ENCODE results near the gene OR4M1.
"Not testable (repeated sequence)": the region's sequence is repeated elsewhere in the genome, so short reads cannot be mapped to it uniquely, and the experiment has no call there.

Gene OR4M1, protein sequence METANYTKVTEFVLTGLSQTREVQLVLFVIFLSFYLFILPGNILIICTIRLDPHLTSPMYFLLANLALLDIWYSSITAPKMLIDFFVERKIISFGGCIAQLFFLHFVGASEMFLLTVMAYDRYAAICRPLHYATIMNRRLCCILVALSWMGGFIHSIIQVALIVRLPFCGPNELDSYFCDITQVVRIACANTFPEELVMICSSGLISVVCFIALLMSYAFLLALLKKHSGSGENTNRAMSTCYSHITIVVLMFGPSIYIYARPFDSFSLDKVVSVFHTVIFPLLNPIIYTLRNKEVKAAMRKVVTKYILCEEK

DNA sequence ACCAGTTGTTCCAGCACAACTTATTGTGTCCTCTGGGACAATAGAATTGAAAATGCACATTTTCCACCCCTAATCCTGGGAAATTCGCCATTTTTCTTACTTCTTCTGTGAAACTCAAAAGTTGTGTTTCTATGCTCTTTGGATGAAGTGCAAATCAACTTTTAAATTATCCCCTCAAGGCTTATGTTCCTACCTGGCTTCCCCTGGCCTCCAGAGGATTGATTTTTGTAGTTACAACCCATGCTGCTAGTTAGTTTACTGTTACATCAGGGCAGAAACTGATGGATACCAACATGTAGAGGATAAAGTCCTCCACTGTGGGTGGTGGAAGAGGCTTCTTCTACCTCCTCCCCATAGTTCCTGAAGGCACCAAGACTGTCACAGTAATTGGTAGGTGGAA, at the start of gene OR4M1:
TSS of gene OR4M1 (plus strand) at position 301 of the 400 bp plus-strand sequence. CDS start 6,819 bp downstream, outside the sequence.
- not testable (repeated sequence) for H3K27me3 Mint-ChIP-seq; H3K9me3 Mint-ChIP-seq; ATAC-seq; H3K36me3 Mint-ChIP-seq (ENCODE audit: low read depth); H3K4me1 Mint-ChIP-seq; DNase-seq; H3K27ac Mint-ChIP-seq; H3K4me3 Mint-ChIP-seq

DNA sequence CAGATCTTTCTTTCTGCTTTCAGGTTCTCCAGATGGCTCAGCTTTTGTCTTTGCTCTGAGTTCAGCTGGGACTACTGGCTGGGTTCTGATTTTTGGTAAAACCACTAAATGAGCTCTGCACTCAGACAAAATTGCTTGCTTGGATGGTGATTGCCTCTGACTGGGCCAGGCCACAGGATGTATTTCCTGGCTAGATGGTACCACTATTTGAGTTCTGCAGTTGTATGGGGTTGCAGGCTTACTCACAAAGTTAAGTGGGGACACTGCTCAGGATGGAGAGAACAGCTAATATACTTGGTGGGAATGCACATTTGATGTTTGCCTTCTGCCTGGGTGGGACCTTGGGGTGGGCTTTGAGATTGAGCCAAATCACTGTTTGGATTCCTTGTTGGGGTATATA, 43.9 kb upstream of the OR4M1 start:
- no peaks in the 10 kb centered on the region for H3K4me1 Mint-ChIP-seq
- peaks cover 9% of the 10 kb centered on the region for H3K9me3 Mint-ChIP-seq
- H3K27ac Mint-ChIP-seq: no peak overlapping the region
- ATAC-seq (no peak), DNase-seq (no peak)
- no peaks in the 10 kb centered on the region for H3K27me3 Mint-ChIP-seq
- no peak overlapping the region for H3K4me3 Mint-ChIP-seq
- no peaks in the 10 kb centered on the region for H3K36me3 Mint-ChIP-seq (ENCODE audit: low read depth)

DNA sequence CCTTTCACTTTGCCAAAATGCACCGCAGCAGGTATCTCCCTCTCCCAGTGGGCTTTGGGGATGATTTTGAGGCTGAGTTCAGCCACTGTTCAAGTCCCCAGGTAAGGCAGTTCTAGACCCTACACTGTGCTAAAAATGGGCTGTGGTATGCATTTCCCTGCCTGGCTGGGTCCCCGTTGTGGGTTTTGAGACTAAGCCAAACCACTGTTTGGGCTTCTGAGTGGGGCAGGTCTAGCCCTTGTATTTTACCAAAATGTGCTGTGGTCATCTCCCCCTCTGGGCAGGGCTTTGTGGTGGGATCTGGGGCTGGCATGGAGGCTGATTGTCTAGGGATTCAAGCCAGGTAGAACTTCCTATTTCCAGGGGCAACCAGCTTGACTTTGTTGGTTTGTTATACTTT, 43.5 kb upstream of the OR4M1 start:
- Mint-ChIP-seq H3K4me1 (no peaks in the 10 kb centered on the region), H3K27me3 (no peaks in the 10 kb centered on the region), H3K4me3 (no peak overlapping the region), H3K36me3 (ENCODE audit: low read depth) (no peaks in the 10 kb centered on the region), H3K27ac (no peak overlapping the region), H3K9me3 (peaks cover 9% of the 10 kb centered on the region)
- ATAC-seq (no peak), DNase-seq (no peak)

DNA sequence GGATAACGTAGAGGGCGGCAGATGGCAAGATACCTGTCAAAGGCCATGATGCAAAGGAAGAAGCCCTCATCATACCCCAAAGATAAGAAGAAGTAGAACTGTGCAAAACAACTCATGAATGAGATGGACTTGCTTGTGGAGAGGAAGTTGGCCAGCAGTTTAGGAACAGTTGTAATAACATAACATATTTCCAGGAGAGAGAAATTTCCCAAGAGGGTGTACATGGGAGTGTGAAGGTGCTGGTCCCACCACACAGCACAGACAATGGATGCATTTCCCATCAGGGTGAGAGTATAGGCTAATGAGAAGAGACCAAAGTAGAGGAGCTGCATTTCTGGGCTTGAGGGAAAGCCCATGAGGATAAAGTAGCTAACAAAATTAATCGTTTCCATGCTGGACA, 39.4 kb upstream of the OR4M1 start:
- not testable (repeated sequence) for DNase-seq; H3K27me3 Mint-ChIP-seq; H3K27ac Mint-ChIP-seq; H3K4me3 Mint-ChIP-seq; H3K4me1 Mint-ChIP-seq; H3K36me3 Mint-ChIP-seq (ENCODE audit: low read depth); ATAC-seq
- peaks cover 14% of the 10 kb centered on the region for H3K9me3 Mint-ChIP-seq

DNA sequence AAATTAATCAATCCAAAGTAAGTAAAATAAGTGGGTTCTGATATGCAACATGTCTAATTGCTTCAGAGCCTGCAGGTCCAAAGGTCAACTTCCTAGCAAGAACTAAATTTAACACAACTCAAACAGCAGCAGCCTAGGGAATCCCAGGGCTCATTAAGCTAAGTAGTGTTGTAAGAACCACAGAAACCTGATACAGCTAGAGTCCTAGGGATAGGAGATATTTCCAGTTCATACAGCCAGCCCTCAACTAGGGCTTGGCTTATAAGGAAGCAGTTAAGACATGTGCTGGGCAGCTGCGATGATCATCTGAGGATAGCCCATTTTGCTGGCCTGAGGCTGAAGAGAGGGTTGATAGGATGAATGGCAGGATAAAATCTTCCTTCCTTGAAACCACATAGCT, 30.0 kb upstream of the OR4M1 start, which contains the start of gene OR4Q3:
TSS of gene OR4Q3 (plus strand) at position 316 of the 400 bp plus-strand sequence.
- H3K36me3 Mint-ChIP-seq (ENCODE audit: low read depth): no peaks in the 10 kb centered on the region
- peaks cover 12% of the 10 kb centered on the region for H3K9me3 Mint-ChIP-seq
- no peak for DNase-seq
- ATAC-seq: no peak
- H3K4me3 Mint-ChIP-seq: no peak within 1 kb of the TSS
- H3K4me1 Mint-ChIP-seq: no peaks in the 10 kb centered on the region
- peaks cover 5% of the 10 kb centered on the region for H3K27me3 Mint-ChIP-seq
- no peak within 1 kb of the TSS for H3K27ac Mint-ChIP-seq

- not testable (repeated sequence) for ATAC-seq; DNase-seq; H3K36me3 Mint-ChIP-seq (ENCODE audit: low read depth); H3K4me1 Mint-ChIP-seq; H3K27me3 Mint-ChIP-seq; H3K9me3 Mint-ChIP-seq; H3K4me3 Mint-ChIP-seq; H3K27ac Mint-ChIP-seq
These were observed 21.0 kb upstream of the OR4M1 start for GRCh38 chr14:19752316-19752715.

- Mint-ChIP-seq H3K36me3 (ENCODE audit: low read depth) (no peaks in the 10 kb centered on the region), H3K27ac (no peak overlapping the region), H3K27me3 (no peaks in the 10 kb centered on the region), H3K4me3 (no peak overlapping the region), H3K9me3 (no peaks in the 10 kb centered on the region), H3K4me1 (no peaks in the 10 kb centered on the region)
- ATAC-seq: no peak
- no peak for DNase-seq
These were observed 19.1 kb upstream of the OR4M1 start for GRCh38 chr14:19754172-19754571.

- not testable (repeated sequence) for H3K27ac Mint-ChIP-seq; H3K4me1 Mint-ChIP-seq; ATAC-seq; DNase-seq; H3K9me3 Mint-ChIP-seq; H3K36me3 Mint-ChIP-seq (ENCODE audit: low read depth); H3K27me3 Mint-ChIP-seq; H3K4me3 Mint-ChIP-seq
These were observed 1.8 kb upstream of the OR4M1 start for GRCh38 chr14:19771491-19771890.

DNA sequence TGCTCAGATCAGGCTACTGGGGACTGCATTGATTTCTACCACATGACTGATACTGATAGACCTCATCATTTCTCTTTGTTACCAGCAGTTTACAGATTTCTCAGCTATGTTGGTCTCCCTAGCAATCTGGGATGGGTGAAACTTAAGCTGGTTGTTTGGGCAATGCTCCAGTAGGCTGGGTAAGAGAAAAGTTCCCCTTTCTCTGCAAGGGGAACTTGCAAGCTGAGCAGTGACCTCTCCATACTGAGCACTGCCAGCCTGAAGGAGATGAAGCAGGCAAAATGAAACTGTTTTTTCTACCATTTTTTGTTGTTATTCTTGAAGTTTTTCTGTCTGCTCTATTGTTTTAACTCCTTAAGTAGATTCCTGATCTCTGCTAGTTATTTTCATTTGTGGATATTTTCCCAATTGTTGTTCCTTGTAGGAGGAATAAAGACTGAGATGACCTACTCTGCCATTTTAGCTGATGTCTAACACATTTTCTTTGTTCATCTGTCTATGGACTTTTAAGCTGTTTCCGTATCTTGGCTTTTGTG, 1.3 kb upstream of the OR4M1 start:
- no peak overlapping the region for H3K4me3 Mint-ChIP-seq
- no peaks in the 10 kb centered on the region for H3K27me3 Mint-ChIP-seq
- no peak for ATAC-seq
- no peaks in the 10 kb centered on the region for H3K4me1 Mint-ChIP-seq
- peaks cover 4% of the 10 kb centered on the region for H3K9me3 Mint-ChIP-seq
- no peaks in the 10 kb centered on the region for H3K36me3 Mint-ChIP-seq (ENCODE audit: low read depth)
- H3K27ac Mint-ChIP-seq: no peak overlapping the region
- no peak for DNase-seq

GRCh38 chr14:19772454-19772853, 850 bp upstream of the OR4M1 start:
- H3K36me3 Mint-ChIP-seq (ENCODE audit: low read depth); H3K9me3 Mint-ChIP-seq; H3K27me3 Mint-ChIP-seq; ATAC-seq; H3K27ac Mint-ChIP-seq; H3K4me3 Mint-ChIP-seq; H3K4me1 Mint-ChIP-seq; DNase-seq: not testable (repeated sequence)

GRCh38 chr14:19775587-19775986, 2.3 kb downstream of the OR4M1 start:
- Mint-ChIP-seq H3K4me1 (no peaks in the 10 kb centered on the region), H3K36me3 (ENCODE audit: low read depth) (no peaks in the 10 kb centered on the region), H3K4me3 (no peak overlapping the region), H3K9me3 (peaks cover 4% of the 10 kb centered on the region), H3K27me3 (no peaks in the 10 kb centered on the region), H3K27ac (no peak overlapping the region)
- no peak for DNase-seq
- ATAC-seq: no peak

DNA sequence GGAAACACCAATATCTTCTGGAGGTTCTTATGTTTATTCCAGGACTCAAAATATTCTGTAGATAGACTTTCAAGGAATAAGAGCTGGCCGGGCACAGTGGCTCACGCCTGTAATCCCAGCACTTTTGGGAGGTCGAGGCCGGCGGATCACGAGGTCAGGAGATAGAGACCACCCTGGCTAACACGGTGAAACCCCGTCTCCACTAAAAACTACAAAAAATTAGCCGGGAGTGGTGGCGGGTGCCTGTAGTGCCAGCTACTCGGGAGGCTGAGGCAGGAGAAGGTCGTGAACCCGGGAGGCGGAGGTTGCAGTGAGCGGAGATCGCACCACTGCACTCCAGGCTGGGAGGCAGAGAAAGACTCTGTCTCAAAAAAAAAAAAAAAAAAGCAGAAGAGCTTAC, 12.5 kb downstream of the OR4M1 start:
- H3K36me3 Mint-ChIP-seq (ENCODE audit: low read depth); ATAC-seq; H3K4me1 Mint-ChIP-seq; H3K9me3 Mint-ChIP-seq; H3K27me3 Mint-ChIP-seq; H3K4me3 Mint-ChIP-seq; H3K27ac Mint-ChIP-seq; DNase-seq: not testable (repeated sequence)

- H3K36me3 Mint-ChIP-seq (ENCODE audit: low read depth); H3K27me3 Mint-ChIP-seq; ATAC-seq; H3K4me3 Mint-ChIP-seq; H3K4me1 Mint-ChIP-seq; H3K9me3 Mint-ChIP-seq; DNase-seq; H3K27ac Mint-ChIP-seq: not testable (repeated sequence)
These were observed 14.0 kb downstream of the OR4M1 start for GRCh38 chr14:19787318-19787717.

DNA sequence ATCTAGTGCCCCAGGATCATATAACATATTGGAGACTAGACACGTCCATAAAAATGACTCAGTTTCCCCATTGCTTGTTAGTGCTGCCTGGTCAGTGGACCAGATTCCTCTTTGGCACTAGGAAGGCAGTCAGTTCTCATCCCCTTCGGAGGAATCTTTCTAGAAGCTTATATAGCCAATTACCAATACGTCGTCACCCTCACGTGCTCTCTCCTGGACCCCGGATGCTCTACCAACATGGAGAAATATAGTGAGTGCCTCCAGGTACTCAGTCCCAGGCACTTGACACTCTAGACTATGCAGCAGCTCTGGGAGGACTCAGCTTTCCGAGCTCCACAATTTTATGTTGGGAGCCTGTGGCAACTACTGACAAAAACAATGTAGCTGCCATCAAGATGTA, 14.8 kb downstream of the OR4M1 start:
- H3K4me3 Mint-ChIP-seq; H3K27me3 Mint-ChIP-seq; ATAC-seq; H3K27ac Mint-ChIP-seq; DNase-seq; H3K36me3 Mint-ChIP-seq (ENCODE audit: low read depth); H3K9me3 Mint-ChIP-seq; H3K4me1 Mint-ChIP-seq: not testable (repeated sequence)

DNA sequence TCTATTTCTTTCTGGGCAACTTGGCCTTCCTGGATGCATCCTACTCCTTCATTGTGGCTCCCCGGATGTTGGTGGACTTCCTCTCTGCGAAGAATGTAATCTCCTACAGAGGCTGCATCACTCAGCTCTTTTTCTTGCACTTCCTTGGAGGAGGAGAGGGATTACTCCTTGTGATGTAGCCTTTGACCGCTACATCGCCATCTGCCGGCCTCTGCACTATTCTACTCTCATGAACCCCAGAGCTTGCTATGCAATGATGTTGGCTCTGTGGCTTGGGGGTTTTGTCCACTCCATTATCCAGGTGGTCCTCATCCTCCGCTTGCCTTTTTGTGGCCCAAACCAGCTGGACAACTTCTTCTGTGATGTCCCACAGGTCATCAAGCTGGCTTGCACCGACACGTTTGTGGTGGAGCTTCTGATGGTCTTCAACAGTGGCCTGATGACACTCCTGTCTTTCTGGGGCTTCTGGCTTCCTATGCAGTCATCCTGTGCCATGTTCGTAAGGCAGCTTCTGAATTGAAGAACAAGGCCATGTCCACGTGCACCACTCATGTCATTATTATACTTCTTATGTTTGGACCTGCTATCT, 23.3 kb downstream of the OR4M1 start:
- H3K4me1 Mint-ChIP-seq; H3K36me3 Mint-ChIP-seq (ENCODE audit: low read depth); DNase-seq; H3K27ac Mint-ChIP-seq; H3K4me3 Mint-ChIP-seq; H3K27me3 Mint-ChIP-seq; H3K9me3 Mint-ChIP-seq; ATAC-seq: not testable (repeated sequence)
